T-cell (primary cell): Measurements from ENCODE around the gene VPS26B. TPM values are rescaled to one million over a fixed set of nuclear protein-coding genes. Genes with fewer than 3 reads are reported as not detected.

Experiments used
- ATAC-seq, 4 experiments: fragments of 200-7000 bp in 3 of 4; fragments of 150-1000 bp in 1 of 4; cut with Tn5 transposase; replicated peaks in 1 of 4; 1 replicate in 3 of 4; 2 replicates in 1 of 4; pipeline ENCODE4 v1.10.0; 2021; ENCODE audit warnings: moderate library complexity in 3 of 4, mild to moderate bottlenecking in 2 of 4, moderate number of reproducible peaks in 1 of 4
- CTCF ChIA-PET, 2 donors: fragments of 300-600 bp; sonication (Branson Sonifier 250); formaldehyde crosslinking; loops; one replicate each; lab custom pipeline; 2022; ENCODE audit warnings: antibody characterized with exemption in 2 of 2; lab: Charles Lee
- POLR2A ChIA-PET, 2 donors: fragments of 300-600 bp; sonication (Branson Sonifier 250); formaldehyde crosslinking; loops; one replicate each; lab custom pipeline; 2022; ENCODE audit warnings: antibody characterized with exemption in 2 of 2; lab: Charles Lee
- DNase-seq, 35 experiments: peaks; one replicate each; pipeline versions ENCODE4 v3.0.0 to v3.0.0-alpha.2; 2013 to 2023
- H3K27ac ChIP-seq: one replicate; pipeline ENCODE4 v1.5.1; 2013; ENCODE audit warnings: low read length
- H3K27me3 ChIP-seq, 2 experiments: replicated peaks in 1 of 2; 1 replicate in 1 of 2; 2 replicates in 1 of 2; pipeline versions ENCODE4 v1.6.1 to v1.7.0; 2013; ENCODE audit warnings: low read length in 1 of 2, mixed read lengths in 1 of 2; ENCODE audit not compliant: control insufficient read depth in 2 of 2, insufficient read depth in 2 of 2; ENCODE audit errors: extremely low read depth in 1 of 2
- H3K36me3 ChIP-seq, 2 donors: 1 replicate in 1 of 2; 2 replicates in 1 of 2; pipeline versions ENCODE4 v1.6.1 to v1.7.0; 2013; ENCODE audit warnings: low read length in 1 of 2; ENCODE audit not compliant: control insufficient read depth in 2 of 2, insufficient read depth in 1 of 2; ENCODE audit errors: extremely low read depth in 1 of 2
- H3K4me1 ChIP-seq, 2 experiments: 1 replicate in 1 of 2; 2 replicates in 1 of 2; pipeline versions ENCODE4 v1.6.1 to v1.7.0; 2013; ENCODE audit warnings: low read length in 2 of 2, mixed read lengths in 1 of 2; ENCODE audit not compliant: insufficient read depth in 2 of 2, control insufficient read depth in 1 of 2; ENCODE audit errors: extremely low read depth in 1 of 2
- H3K4me3 ChIP-seq, 2 donors: 1 replicate in 1 of 2; 2 replicates in 1 of 2; pipeline versions ENCODE4 v1.5.1 to v1.7.0; 2013; ENCODE audit warnings: mild to moderate bottlenecking in 2 of 2, low read length in 1 of 2, moderate library complexity in 1 of 2; ENCODE audit not compliant: control insufficient read depth in 1 of 2; ENCODE audit errors: extremely low read depth in 1 of 2
- H3K9me3 ChIP-seq: 2 replicates; pipeline ENCODE4 v1.7.0; 2013
- H3K27ac Mint-ChIP-seq, 2 donors: one replicate each; pipeline ENCODE4 v1.8.0; 2020 to 2021; ENCODE audit warnings: mild to moderate bottlenecking in 2 of 2, mixed read lengths in 2 of 2
- H3K27me3 Mint-ChIP-seq, 2 donors: one replicate each; pipeline ENCODE4 v1.8.0; 2021 to 2022; ENCODE audit warnings: mixed read lengths in 2 of 2
- H3K36me3 Mint-ChIP-seq: one replicate; pipeline ENCODE4 v1.8.0; 2021; ENCODE audit warnings: mixed read lengths
- H3K4me1 Mint-ChIP-seq, 3 donors: one replicate each; pipeline ENCODE4 v1.8.0; 2020 to 2022; ENCODE audit warnings: mixed read lengths in 3 of 3, mild to moderate bottlenecking in 1 of 3
- H3K4me3 Mint-ChIP-seq, 3 donors: one replicate each; pipeline ENCODE4 v1.8.0; 2020 to 2022; ENCODE audit warnings: mild to moderate bottlenecking in 3 of 3, mixed read lengths in 3 of 3, moderate library complexity in 3 of 3
- H3K9me3 Mint-ChIP-seq, 3 donors: one replicate each; pipeline ENCODE4 v1.8.0; 2020 to 2022; ENCODE audit warnings: mixed read lengths in 3 of 3
- WGBS: methylation state at CpG from one replicate; pipeline ENCODE4 v1.1.5; 2013; ENCODE audit warnings: missing lambda C conversion rate; ENCODE audit not compliant: insufficient coverage; 5-methylcytosine and 5-hydroxymethylcytosine counted together
- total RNA-seq, 35 experiments: library from RNA in 6 of 35; stranded (reverse) in 6 of 35; fragments of 120-200 nt in 1 of 35; gene quantifications; one replicate each; pipeline versions ENCODE4 v1.2.1 to v1.2.4 and lab custom pipeline; 2013 to 2026

Gene VPS26B
- total RNA-seq, 5 donors from 2014 or later (not counting 1 experiment from before 2014, with no cell fraction given), result 60.3 to 65.1 (median 62.7) TPM

GRCh38 chr11:134248910-134249480 lies 24.5 kb downstream of the VPS26B start:
- ChIA-PET POLR2A (interaction anchor here in 1 of 2 donors (0.6 to 0.8 kb wide), 2 partner anchors 20 to 201 kb away, joined by 3 read pairs; no protein-coding TSS in a partner anchor), CTCF (interaction anchor here (0.7 to 1.0 kb wide), 2 partner anchors 25 kb away, joined by 3 read pairs; partner anchors contain the start of genes NCAPD3 (in 1 of the 2) and VPS26B (in 1 of the 2))
- H3K27ac Mint-ChIP-seq, result peak overlapping the region; percentile 35 to 53
- no peaks in the 10 kb centered on the region for H3K27me3 ChIP-seq
- ATAC-seq (no peak), DNase-seq (no peak)
- H3K27ac ChIP-seq, result no peak overlapping the region
- H3K9me3 Mint-ChIP-seq, result no peaks in the 10 kb centered on the region
- H3K27me3 Mint-ChIP-seq, result no peaks in the 10 kb centered on the region
- peaks cover 28 to 70% of the 10 kb centered on the region in 2 donors for H3K36me3 ChIP-seq
- peaks cover 18 to 26% (median 20%) of the 10 kb centered on the region in 3 donors for H3K4me1 Mint-ChIP-seq
- H3K36me3 Mint-ChIP-seq, result peaks cover 30% of the 10 kb centered on the region
- no peaks in the 10 kb centered on the region for H3K9me3 ChIP-seq
- no peak overlapping the region for H3K4me3 Mint-ChIP-seq
- peaks cover 15 to 16% of the 10 kb centered on the region in 2 experiments for H3K4me1 ChIP-seq
- 65% methylated on average over 3 of the region's 7 CpGs for WGBS
- no peak overlapping the region for H3K4me3 ChIP-seq

DNA sequence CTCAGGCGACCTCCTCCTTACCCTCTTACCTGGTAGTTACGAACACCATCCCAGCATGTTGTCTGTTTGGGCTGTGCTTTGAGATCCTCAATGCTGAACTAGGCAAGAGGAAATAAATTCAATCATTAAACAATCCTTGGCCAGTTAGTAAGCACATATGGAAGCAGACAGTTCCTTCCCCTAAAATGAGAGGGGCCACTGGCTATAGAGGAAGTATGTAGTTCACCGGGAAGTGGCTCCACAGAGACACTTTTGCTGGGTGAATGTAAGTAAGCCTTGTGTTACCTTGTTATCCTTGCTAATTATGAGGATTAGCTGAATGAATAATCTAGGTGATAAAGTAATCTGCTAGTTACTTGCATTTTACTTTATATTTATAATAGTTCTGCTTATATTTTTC lies 25.8 kb downstream of the VPS26B start:
- no peak for ATAC-seq
- Histone ChIP-seq H3K4me3 (no peak overlapping the region), H3K9me3 (no peaks in the 10 kb centered on the region), H3K27me3 (no peaks in the 10 kb centered on the region), H3K4me1 (peaks cover 16 to 17% of the 10 kb centered on the region in 2 experiments), H3K36me3 (peaks cover 22 to 58% of the 10 kb centered on the region in 2 donors), H3K27ac (no peak overlapping the region)
- no peak for DNase-seq
- no peaks in the 10 kb centered on the region for H3K9me3 Mint-ChIP-seq
- H3K4me1 Mint-ChIP-seq, result peaks cover 28 to 33% (median 31%) of the 10 kb centered on the region in 3 donors
- no peak overlapping the region for H3K4me3 Mint-ChIP-seq
- POLR2A ChIA-PET, result no interaction called here
- no peaks in the 10 kb centered on the region for H3K27me3 Mint-ChIP-seq
- CTCF ChIA-PET, result interaction anchor here (1.2 to 1.4 kb wide), 4 partner anchors 11 to 200 kb away, joined by 3 to 5 read pairs (median 3); partner anchors contain the start of gene GLB1L3 (in 1 of the 2)
- H3K27ac Mint-ChIP-seq, result no peak overlapping the region
- H3K36me3 Mint-ChIP-seq, result peaks cover 26% of the 10 kb centered on the region
- 100% methylated on average over 1 of the region's 3 CpGs for WGBS

DNA sequence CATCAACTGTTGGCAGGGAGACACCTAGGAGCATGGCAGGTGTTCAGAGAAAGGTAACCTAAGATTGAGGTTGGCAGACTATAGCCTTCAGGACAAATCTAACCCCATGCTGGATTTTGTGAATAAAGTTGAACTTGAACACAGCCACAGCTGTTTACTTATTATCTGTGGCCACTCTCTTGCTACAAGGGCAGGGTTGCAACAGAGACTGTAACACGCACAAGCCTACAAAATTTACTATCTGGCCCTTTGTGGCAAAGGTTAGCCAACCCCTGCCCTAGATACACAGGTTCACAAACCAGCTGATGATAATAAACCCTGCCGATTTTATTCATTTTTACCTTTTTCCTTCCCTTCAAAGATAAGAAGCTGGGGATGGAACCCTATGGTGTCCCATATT lies 26.2 kb downstream of the VPS26B start:
- CTCF ChIA-PET, result interaction anchor here (1.2 to 1.4 kb wide), 5 partner anchors 10 to 200 kb away, joined by 3 to 5 read pairs (median 3); partner anchors contain the start of gene GLB1L3 (in 1 of the 2)
- no peak for DNase-seq
- H3K36me3 Mint-ChIP-seq, result peaks cover 26% of the 10 kb centered on the region

GRCh38 chr11:134252346-134253187 lies 28.1 kb downstream of the VPS26B start:
- Histone ChIP-seq H3K4me3 (peak overlapping the region; percentile 79 to 98), H3K9me3 (no peaks in the 10 kb centered on the region), H3K36me3 (peaks cover 9 to 42% of the 10 kb centered on the region in 2 donors), H3K4me1 (peaks cover 16 to 17% of the 10 kb centered on the region in 2 experiments), H3K27ac (peak overlapping the region; percentile 30), H3K27me3 (no peaks in the 10 kb centered on the region)
- Mint-ChIP-seq H3K27ac (peak overlapping the region; percentile 84 to 87), H3K27me3 (no peaks in the 10 kb centered on the region), H3K36me3 (peaks cover 18% of the 10 kb centered on the region), H3K9me3 (no peaks in the 10 kb centered on the region), H3K4me1 (peaks cover 31 to 44% (median 39%) of the 10 kb centered on the region in 3 donors), H3K4me3 (peak overlapping the region; percentile 89 to 99 (median 93))
- ATAC-seq (peak; percentile 18 to 27 (median 24)), DNase-seq (peak in 9 of 35 experiments; percentile 5 to 25 (median 17))
- CTCF ChIA-PET, result interaction anchor here in 1 of 2 donors (0.8 to 3.3 kb wide), 3 partner anchors 23 to 318 kb away, joined by 5 to 13 read pairs (median 6); partner anchors contain the start of genes GLB1L3 and VPS26B
- 7% methylated on average over 21 of the region's 27 CpGs for WGBS
- POLR2A ChIA-PET, result no interaction called here

More for the DNA sequence above, 26.2 kb downstream of the VPS26B start:
- H3K4me1 ChIP-seq, result peaks cover 16 to 17% of the 10 kb centered on the region in 2 experiments
- Mint-ChIP-seq H3K4me1 (peaks cover 31 to 38% (median 32%) of the 10 kb centered on the region in 3 donors), H3K9me3 (no peaks in the 10 kb centered on the region), H3K4me3 (no peak overlapping the region), H3K27me3 (no peaks in the 10 kb centered on the region), H3K27ac (no peak overlapping the region)
- H3K4me3 ChIP-seq, result no peak overlapping the region
- WGBS, result 95% methylated on average over 2 of the region's 2 CpGs
- ATAC-seq, result no peak
- POLR2A ChIA-PET, result no interaction called here
- no peaks in the 10 kb centered on the region for H3K9me3 ChIP-seq
- H3K36me3 ChIP-seq, result peaks cover 19 to 53% of the 10 kb centered on the region in 2 donors
- no peaks in the 10 kb centered on the region for H3K27me3 ChIP-seq
- no peak overlapping the region for H3K27ac ChIP-seq

GRCh38 chr11:134253188-134253993 lies 28.9 kb downstream of the VPS26B start, which contains the start of the genes ACAD8 and THYN1:
Gene ACAD8 (plus strand): TSS chr11:134253568. CDS start chr11:134253601, 33 bp downstream.
Gene THYN1 (minus strand): TSS chr11:134253352. CDS start chr11:134252882, 470 bp downstream.
- H3K27me3 Mint-ChIP-seq, result no peaks in the 10 kb centered on the region
- ChIA-PET CTCF (interaction anchor here in 1 of 2 donors (0.7 to 3.3 kb wide), 5 partner anchors 9 to 31 kb away, joined by 5 to 13 read pairs (median 6); partner anchors contain the start of genes GLB1L3 and VPS26B), POLR2A (interaction anchor here in 1 of 2 donors (0.6 to 1.8 kb wide), 3 partner anchors 10 to 29 kb away, joined by 4 to 9 read pairs (median 7); partner anchors contain the start of genes NCAPD3 and VPS26B)
- H3K9me3 Mint-ChIP-seq, result no peaks in the 10 kb centered on the region
- Histone ChIP-seq H3K27ac (peak within 1 kb of the TSS; percentile 30), H3K36me3 (peaks cover 9 to 39% of the 10 kb centered on the region in 2 donors), H3K9me3 (no peaks in the 10 kb centered on the region), H3K4me3 (peak within 1 kb of the TSS; percentile 79 to 98), H3K4me1 (peaks cover 16 to 17% of the 10 kb centered on the region in 2 experiments), H3K27me3 (no peaks in the 10 kb centered on the region)
- peak within 1 kb of the TSS; percentile 84 to 87 for H3K27ac Mint-ChIP-seq
- peak within 1 kb of the TSS; percentile 89 to 99 (median 93) for H3K4me3 Mint-ChIP-seq
- WGBS, result under 1% methylated on average over 63 of the region's 70 CpGs
- DNase-seq (peak; percentile 86 to 98 (median 96)), ATAC-seq (peak; percentile 99 to 100 (median 99))
- H3K36me3 Mint-ChIP-seq, result peaks cover 16% of the 10 kb centered on the region
- H3K4me1 Mint-ChIP-seq, result peaks cover 34 to 44% (median 39%) of the 10 kb centered on the region in 3 donors
